Motor neuron (in vitro differentiated cells): ENCODE data around the gene GPR78. TPM values are rescaled to one million over a fixed set of nuclear protein-coding genes. Genes with fewer than 3 reads are reported as not detected.
A peak's percentile ranks its signal among the peaks of the same experiment; 100 is the strongest.

ENCODE experiments used
- ATAC-seq, 8 experiments: fragments of 200-7000 bp; cut with Tn5 transposase; replicated peaks in 6 of 8; 2 replicates each; pipeline ENCODE4 v1.8.0; 2021; ENCODE audit warnings: mild to moderate bottlenecking in 8 of 8, moderate library complexity in 8 of 8
- H3K27ac ChIP-seq, 2 donors: fragments of 250-450 bp; sonication (Bioruptor Pico); 2 replicates each; pipeline ENCODE4 v1.9.0; 2021; ENCODE audit warnings: antibody characterized with exemption in 2 of 2, mild to moderate bottlenecking in 2 of 2, moderate library complexity in 1 of 2
- H3K4me1 ChIP-seq, 2 donors: fragments of 250-450 bp; sonication (Bioruptor Pico); replicated peaks in 1 of 2; 2 replicates each; pipeline ENCODE4 v1.6.1; 2021; ENCODE audit warnings: antibody characterized with exemption in 2 of 2, mild to moderate bottlenecking in 2 of 2, moderate library complexity in 1 of 2
- H3K4me3 ChIP-seq, 5 donors: fragments of 250-450 bp; sonication (Bioruptor Pico); 2 replicates each; pipeline ENCODE4 v1.9.0; 2021; ENCODE audit warnings: antibody characterized with exemption in 5 of 5, mild to moderate bottlenecking in 5 of 5, moderate library complexity in 4 of 5
- WGBS, 10 experiments: fragments of 450-650 bp; shearing (Covaris generic); methylation state at CpG; one replicate each; pipeline ENCODE4 v1.0.0; 2022; 5-methylcytosine and 5-hydroxymethylcytosine counted together
- in situ Hi-C, 9 experiments: fragments of 400-800 bp; cut with MboI; loops; one replicate each; pipeline ENCODE4 v1.15.0; 2021; ENCODE audit warnings: low sequenced_read_pairs in 9 of 9, low pct_unique_long_range_greater_than_20kb in 2 of 9; ENCODE audit not compliant: unreplicated experiment in 9 of 9
- total RNA-seq, 8 experiments: library from RNA; unstranded; fragments of 300-600 nt; gene quantifications; 2 replicates each; pipeline versions ENCODE4 v1.2.3 to v1.2.4, GENCODE V29; 2022

GPR78 gene
- total RNA-seq, 8 experiments from 2014 or later: 0.05 to 1.9 (median 0.59) TPM

GRCh38 chr4:8595237-8596087 lies 15.3 kb downstream of the GPR78 start:
- in situ Hi-C loops: loop anchor here in 1 of 9 experiments (10.0 kb wide), 1 partner anchor 121 kb away; no protein-coding TSS in a partner anchor
- WGBS, 10 experiments: 8 to 94% (median 76%) methylated on average over 1 to 7 of the region's 16 CpGs; no CpG with 5 or more reads in 3 of the 10 experiments
- no peak for ATAC-seq
- Histone ChIP-seq H3K27ac (no peak overlapping the region), H3K4me3 (no peak overlapping the region), H3K4me1 (no peaks in the 10 kb centered on the region)

GRCh38 chr4:8596891-8597290 lies 16.7 kb downstream of the GPR78 start:
- in situ Hi-C loops: loop anchor here in 1 of 9 experiments (10.0 kb wide), 1 partner anchor 122 kb away; no protein-coding TSS in a partner anchor
- 60 to 93% (median 84%) methylated on average over 1 to 4 of the region's 9 CpGs; no CpG with 5 or more reads in 6 of the 10 experiments for WGBS, 10 experiments

GRCh38 chr4:8597319-8597718 lies 17.1 kb downstream of the GPR78 start:
- 53 to 81% (median 73%) methylated on average over 3 to 8 of the region's 13 CpGs; no CpG with 5 or more reads in 6 of the 10 experiments for WGBS, 10 experiments
- peak in 3 of 8 experiments; percentile 5 to 29 (median 26) for ATAC-seq
- Histone ChIP-seq H3K4me1 (no peaks in the 10 kb centered on the region), H3K4me3 (no peak overlapping the region), H3K27ac (no peak overlapping the region)
- in situ Hi-C loops: loop anchor here in 1 of 9 experiments (10.0 kb wide), 1 partner anchor 123 kb away; no protein-coding TSS in a partner anchor

More at GRCh38 chr4:8596891-8597290, 16.7 kb downstream of the GPR78 start:
- ATAC-seq: no peak
- Histone ChIP-seq H3K4me3 (no peak overlapping the region), H3K4me1 (no peaks in the 10 kb centered on the region), H3K27ac (no peak overlapping the region)

- no peak for ATAC-seq
- Histone ChIP-seq H3K4me1 (no peaks in the 10 kb centered on the region), H3K4me3 (no peak overlapping the region), H3K27ac (no peak overlapping the region)
- 40 to 100% (median 59%) methylated on average over 1 to 4 of the region's 15 CpGs; no CpG with 5 or more reads in 6 of the 10 experiments for WGBS, 10 experiments
- in situ Hi-C loops: loop anchor here in 1 of 9 experiments (10.0 kb wide), 1 partner anchor 123 kb away; no protein-coding TSS in a partner anchor
Observed at GRCh38 chr4:8597791-8598190, 17.6 kb downstream of the GPR78 start.

- no peak overlapping the region for H3K27ac ChIP-seq
- in situ Hi-C loops: loop anchor here in 1 of 9 experiments (10.0 kb wide), 1 partner anchor 124 kb away; no protein-coding TSS in a partner anchor
- no peaks in the 10 kb centered on the region for H3K4me1 ChIP-seq
- no peak for ATAC-seq
- H3K4me3 ChIP-seq: no peak overlapping the region
- 50 to 100% (median 94%) methylated on average over 2 to 6 of the region's 19 CpGs; no CpG with 5 or more reads in 4 of the 10 experiments for WGBS, 10 experiments
Observed at GRCh38 chr4:8598391-8599090, 18.3 kb downstream of the GPR78 start.

GRCh38 chr4:8599091-8599460 lies 18.9 kb downstream of the GPR78 start:
- in situ Hi-C loops: loop anchor here in 1 of 9 experiments (10.0 kb wide), 1 partner anchor 124 kb away; no protein-coding TSS in a partner anchor
- Histone ChIP-seq H3K27ac (no peak overlapping the region), H3K4me1 (no peaks in the 10 kb centered on the region), H3K4me3 (no peak overlapping the region)
- ATAC-seq: no peak
- 80 to 84% (median 83%) methylated on average over 2 to 8 of the region's 8 CpGs; no CpG with 5 or more reads in 7 of the 10 experiments for WGBS, 10 experiments

GRCh38 chr4:8599657-8600056 lies 19.5 kb downstream of the GPR78 start:
- Histone ChIP-seq H3K4me3 (no peak overlapping the region), H3K27ac (no peak overlapping the region), H3K4me1 (no peaks in the 10 kb centered on the region)
- ATAC-seq: peak in 3 of 8 experiments; percentile 17 to 80 (median 73)
- in situ Hi-C loops: loop anchor here in 1 of 9 experiments (10.0 kb wide), 1 partner anchor 125 kb away; no protein-coding TSS in a partner anchor
- 5 to 94% (median 58%) methylated on average over 2 to 5 of the region's 9 CpGs; no CpG with 5 or more reads in 3 of the 10 experiments for WGBS, 10 experiments

- Histone ChIP-seq H3K27ac (no peak overlapping the region), H3K4me1 (no peaks in the 10 kb centered on the region), H3K4me3 (no peak overlapping the region)
- no peak for ATAC-seq
- WGBS, 10 experiments: 44 to 100% (median 83%) methylated on average over 1 to 7 of the region's 13 CpGs; no CpG with 5 or more reads in 5 of the 10 experiments
- in situ Hi-C loops: no loop called here
Observed at GRCh38 chr4:8600266-8600665, 20.1 kb downstream of the GPR78 start.

- no peak overlapping the region for H3K4me3 ChIP-seq
- peak in 1 of 8 experiments; percentile 22 for ATAC-seq
- H3K27ac ChIP-seq: no peak overlapping the region
- no peaks in the 10 kb centered on the region for H3K4me1 ChIP-seq
- in situ Hi-C loops: no loop called here
- 73% methylated on average over 3 of the region's 12 CpGs; no CpG with 5 or more reads in 9 of the 10 experiments for WGBS, 10 experiments
Observed at GRCh38 chr4:8600686-8601085, 20.5 kb downstream of the GPR78 start.

- in situ Hi-C loops: no loop called here
- no peak for ATAC-seq
- Histone ChIP-seq H3K27ac (no peak overlapping the region), H3K4me3 (no peak overlapping the region), H3K4me1 (no peaks in the 10 kb centered on the region)
- WGBS, 10 experiments: 20% methylated on average over 1 of the region's 23 CpGs; no CpG with 5 or more reads in 9 of the 10 experiments
Observed at GRCh38 chr4:8601086-8601485, 20.9 kb downstream of the GPR78 start.

GRCh38 chr4:8601556-8601955 lies 21.4 kb downstream of the GPR78 start:
- no peak for ATAC-seq
- in situ Hi-C loops: no loop called here
- H3K27ac ChIP-seq: no peak overlapping the region
- H3K4me1 ChIP-seq: no peaks in the 10 kb centered on the region
- H3K4me3 ChIP-seq: no peak overlapping the region
- no CpG with 5 or more reads among the region's 10 CpGs for WGBS, 10 experiments

- Histone ChIP-seq H3K4me1 (no peaks in the 10 kb centered on the region), H3K4me3 (no peak overlapping the region), H3K27ac (no peak overlapping the region)
- 50 to 93% (median 80%) methylated on average over 1 to 7 of the region's 19 CpGs; no CpG with 5 or more reads in 5 of the 10 experiments for WGBS, 10 experiments
- in situ Hi-C loops: no loop called here
- ATAC-seq: no peak
Observed at GRCh38 chr4:8602686-8603430, 22.7 kb downstream of the GPR78 start.
